GM19468 (cell line): ENCODE data around the gene OR8B4.
"Not testable (repeated sequence)": the region's sequence is repeated elsewhere in the genome, so short reads cannot be mapped to it uniquely, and the experiment has no call there.

Source experiments
- ATAC-seq: cut with Tn5 transposase; IDR thresholded peaks from one replicate; pipeline ENCODE4 v1.9.1; 2021; ENCODE audit warnings: mild to moderate bottlenecking, moderate library complexity, moderate number of reproducible peaks; ENCODE audit not compliant: unreplicated experiment; ENCODE audit errors: extremely low read depth

Gene OR8B4

DNA sequence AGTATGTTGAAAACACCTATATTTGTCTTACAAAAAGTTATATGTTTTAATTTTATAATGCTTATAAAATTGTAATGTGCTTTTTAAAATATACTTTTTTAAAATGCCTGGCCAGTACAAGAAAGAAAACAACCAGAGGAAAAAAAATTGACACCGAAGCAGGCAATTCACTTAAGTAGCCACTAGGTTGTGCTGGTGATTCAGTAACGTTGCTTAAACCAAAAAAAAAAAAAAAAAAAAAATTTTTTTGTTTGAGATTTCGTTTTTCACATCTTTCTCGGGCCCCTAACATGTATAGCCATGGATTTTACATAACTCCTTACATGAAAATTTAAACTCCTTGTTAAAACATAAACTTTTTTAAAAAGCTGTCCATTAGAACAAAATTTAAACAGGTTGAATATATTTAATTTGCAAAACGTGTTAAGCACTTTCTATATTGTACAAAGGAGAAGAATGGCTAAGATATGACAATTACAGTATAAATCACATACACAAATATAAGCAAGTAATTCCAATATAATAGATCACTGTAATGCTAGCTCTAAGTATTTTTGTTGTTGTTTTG is 9.2 kb downstream of the OR8B4 start:
- ATAC-seq, result no peak

DNA sequence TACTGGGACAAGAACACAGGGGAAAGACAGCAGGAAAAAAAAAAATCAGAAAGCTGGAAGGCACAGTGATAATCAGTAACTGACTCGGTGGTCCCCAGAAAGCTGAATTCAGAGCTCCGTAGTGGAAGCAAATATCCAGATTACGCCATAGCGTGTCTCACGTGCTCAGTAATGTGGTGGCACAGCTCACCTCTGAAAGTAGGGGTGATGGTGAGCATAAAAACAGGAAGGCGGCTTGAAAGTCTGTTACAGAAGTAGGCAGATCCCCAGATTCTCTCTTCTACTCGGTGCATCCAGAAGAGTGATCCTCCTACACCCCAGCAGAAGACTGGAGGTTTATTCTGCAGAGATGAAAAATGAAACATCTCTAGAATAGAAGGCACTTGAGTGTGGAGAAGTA is 14.8 kb downstream of the OR8B4 start:
- no peak for ATAC-seq

DNA sequence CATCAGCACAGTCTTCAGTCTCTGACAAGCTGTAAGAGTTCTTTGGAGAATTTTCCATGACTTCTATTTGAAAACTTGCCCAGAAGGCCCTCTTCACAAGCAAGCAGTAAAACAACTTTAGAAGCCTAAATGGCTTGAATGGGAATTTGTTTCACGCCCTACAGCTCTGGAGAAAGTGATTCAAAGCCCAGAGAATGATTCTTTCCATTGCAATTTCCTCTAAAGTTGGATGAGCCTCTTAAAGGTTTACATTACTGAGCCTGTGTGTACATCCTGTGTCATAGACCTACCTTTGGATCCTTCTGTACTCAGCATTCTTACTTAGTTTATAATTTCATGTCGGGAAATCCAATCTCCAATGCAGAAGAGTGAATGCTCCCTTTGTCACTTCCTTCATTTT is 19.1 kb downstream of the OR8B4 start:
- no peak for ATAC-seq

DNA sequence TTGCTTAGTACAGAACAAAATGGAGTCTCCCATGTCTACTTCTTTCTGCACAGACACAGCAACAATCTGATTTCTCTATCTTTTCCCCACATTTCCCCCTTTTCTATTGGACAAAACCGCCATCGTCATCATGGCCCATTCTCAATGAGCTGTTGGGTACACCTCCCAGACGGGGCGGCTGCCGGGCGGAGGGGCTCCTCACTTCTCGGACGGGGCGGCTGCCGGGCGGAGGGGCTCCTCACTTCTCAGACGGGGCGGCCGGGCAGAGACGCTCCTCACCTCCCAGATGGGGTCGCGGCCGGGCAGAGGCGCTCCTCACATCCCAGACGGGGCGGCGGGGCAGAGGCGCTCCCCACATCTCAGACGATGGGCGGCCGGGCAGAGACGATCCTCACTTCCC is 21.5 kb downstream of the OR8B4 start:
- not testable (repeated sequence) for ATAC-seq

DNA sequence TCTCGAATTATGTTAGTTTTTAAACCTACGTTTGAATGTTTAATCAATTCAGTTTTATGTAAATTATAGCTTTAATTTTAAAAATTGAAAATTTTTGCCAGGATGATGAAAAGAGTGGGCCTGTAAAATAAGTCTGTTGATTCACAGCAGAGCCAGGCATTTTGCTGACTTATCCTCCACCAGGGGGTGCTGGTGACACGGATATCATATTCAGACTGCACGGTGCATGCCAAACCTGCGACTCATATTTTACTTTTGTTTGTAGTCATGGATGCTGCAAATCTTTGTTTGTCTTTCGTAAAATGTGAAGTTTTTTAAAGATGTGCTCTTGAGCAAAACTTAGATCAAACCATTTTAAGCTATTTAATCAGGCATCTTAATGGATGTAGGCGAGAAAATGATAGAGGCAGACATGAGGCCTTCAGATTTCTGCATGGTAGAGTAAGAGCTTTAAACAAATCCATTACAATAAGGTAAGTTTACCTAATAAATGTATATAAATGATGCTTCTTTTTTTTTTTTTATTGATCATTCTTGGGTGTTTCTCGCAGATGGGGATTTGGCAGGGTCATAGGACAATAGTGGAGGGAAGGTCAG is 22.2 kb downstream of the OR8B4 start:
- no peak for ATAC-seq

DNA sequence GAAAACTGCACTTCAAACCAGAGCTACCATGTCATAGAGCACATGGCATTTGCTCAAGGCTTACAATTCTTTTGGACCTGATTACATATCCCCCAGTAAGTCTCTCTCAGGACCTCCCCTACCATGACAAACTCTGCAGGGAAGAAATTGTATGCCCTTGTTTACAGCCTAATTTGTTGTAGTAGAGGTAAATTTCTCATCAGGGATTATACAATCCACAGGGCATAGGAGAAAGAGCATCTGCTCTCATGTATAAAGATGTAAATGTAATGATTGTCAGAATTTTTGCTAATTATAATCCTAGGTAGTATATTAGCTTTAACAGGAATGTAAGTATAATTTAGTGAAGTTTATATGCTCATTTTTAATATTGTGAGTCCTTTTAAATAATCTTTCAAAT is 25.7 kb downstream of the OR8B4 start, which contains the start of gene OR8B3:
TSS of gene OR8B3 (minus strand) at position 101 of the 400 bp plus-strand sequence. CDS start 1,673 bp downstream, outside the sequence.
- ATAC-seq, result no peak

DNA sequence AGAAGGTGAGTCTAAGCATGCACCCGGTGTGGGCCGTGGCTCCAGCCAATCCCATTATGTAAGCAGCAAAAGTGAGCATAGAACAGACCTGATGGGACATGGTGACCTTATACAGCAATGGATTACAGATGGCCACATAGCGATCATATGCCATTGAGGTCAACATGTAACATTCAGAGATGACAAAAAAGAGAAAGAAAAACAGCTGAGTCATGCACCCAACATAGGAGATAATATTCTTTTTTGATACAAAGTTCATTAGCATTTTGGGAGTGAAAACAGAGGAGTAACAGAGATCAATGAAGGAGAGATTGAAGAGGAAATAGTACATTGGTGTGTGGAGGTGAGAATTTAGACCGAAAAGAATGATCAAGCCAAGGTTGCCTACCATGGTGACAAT is 27.8 kb downstream of the OR8B4 start:
- not testable (repeated sequence) for ATAC-seq

DNA sequence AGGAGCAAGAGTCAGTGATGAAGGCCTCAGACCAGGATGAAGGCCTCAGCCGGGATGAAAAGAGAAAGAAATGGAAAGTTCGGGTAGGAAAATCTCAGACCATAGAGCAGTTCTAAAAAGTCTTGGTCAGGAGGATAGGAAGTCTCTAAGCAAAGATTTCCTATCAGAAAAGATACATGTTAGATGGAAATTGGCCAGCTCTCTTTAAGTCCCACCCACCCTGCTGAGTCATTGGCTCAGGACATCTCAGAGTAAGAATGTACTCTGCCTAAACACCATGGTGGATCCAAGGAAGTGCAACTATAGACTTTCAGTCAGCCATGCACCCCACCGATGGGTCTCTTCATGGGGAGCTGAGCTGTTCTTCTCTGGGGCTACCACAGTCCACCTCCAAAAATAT is 30.3 kb downstream of the OR8B4 start:
- no peak for ATAC-seq

DNA sequence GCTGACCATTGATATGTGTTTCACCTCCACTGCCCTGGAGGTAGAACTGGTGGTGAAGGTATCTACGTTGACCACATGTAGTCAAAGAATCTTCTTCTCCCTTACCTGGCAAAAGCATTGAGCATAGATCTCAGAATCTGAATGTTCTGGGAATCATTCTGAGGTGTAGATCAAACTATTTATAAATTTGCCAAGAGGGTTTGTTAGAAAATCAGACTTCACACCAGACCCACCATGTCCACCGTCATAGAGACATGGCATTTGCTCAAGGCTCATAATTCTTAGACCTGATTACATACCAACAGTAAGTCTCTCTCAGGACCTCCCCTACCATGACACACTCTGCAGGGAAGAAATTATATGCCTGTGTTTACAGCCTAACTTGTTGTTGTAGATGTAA is 40.3 kb downstream of the OR8B4 start, which contains the start of gene OR8B2:
TSS of gene OR8B2 (minus strand) at position 101 of the 400 bp plus-strand sequence. CDS start 1,156 bp downstream, outside the sequence.
- ATAC-seq, result no peak

DNA sequence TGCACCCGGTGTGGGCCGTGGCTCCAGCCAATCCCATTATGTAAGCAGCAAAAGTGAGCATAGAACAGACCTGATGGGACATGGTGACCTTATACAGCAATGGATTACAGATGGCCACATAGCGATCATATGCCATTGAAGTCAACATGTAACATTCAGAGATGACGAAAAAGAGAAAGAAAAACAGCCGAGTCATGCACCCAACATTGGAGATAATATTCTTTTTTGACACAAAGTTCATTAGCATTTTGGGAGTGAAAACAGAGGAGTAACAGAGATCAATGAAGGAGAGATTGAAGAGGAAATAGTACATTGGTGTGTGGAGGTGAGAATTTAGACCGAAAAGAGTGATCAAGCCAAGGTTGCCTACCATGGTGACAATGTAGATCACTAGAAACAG is 41.8 kb downstream of the OR8B4 start:
- ATAC-seq, result not testable (repeated sequence)

DNA sequence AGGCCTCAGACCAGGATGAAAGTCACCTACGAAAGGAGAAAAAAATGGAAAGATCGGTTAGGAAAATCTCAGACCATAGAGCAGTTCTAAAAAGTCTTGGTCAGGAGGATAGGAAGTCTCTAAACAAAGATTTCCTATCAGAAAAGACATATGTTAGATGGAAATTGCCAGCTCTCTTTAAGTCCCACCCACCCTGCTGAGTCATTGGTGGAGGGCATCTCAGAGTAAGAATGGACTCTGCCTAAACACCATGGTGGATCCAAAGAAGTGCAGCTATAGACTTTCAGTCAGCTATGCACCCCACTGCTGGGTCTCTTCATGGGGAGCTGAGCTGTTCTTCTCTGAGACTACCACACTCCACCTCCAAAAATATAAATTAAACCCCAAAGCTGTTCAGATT is 44.1 kb downstream of the OR8B4 start:
- ATAC-seq, result no peak

DNA sequence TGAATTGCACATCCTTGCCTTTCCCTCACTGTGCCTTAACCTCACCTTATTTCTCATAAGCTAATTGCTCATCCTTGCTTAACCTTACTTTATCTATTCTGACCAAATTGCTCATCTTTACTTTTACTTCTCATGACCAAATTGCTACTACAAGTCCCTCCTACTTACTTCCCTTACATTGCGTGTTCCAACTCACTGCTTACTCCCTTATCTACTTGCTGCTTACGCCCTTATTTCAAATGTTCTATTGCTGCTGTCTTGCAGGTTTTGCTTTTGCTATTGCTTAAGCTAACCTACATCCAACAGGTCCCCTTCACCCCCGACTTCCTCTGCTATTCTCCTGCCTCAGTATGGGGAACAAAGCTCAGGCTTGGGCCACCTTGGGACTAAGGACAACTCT is 48.4 kb downstream of the OR8B4 start:
- ATAC-seq, result no peak
